ENCODE results near the gene SEC24C.
"Not testable (repeated sequence)": the region's sequence is repeated elsewhere in the genome, so short reads cannot be mapped to it uniquely, and the experiment has no call there.

- not testable (repeated sequence) for TF ChIP-seq CTCF, POLR2A (IDR thresholded peaks at IDR 0.05)
Observed at GRCh38 chr10:73705506-73706072, 38.6 kb upstream of the SEC24C start.

Data from right lobe of liver (tissue), 4 donors.